Vagina (tissue), 2 donors: ENCODE results near the gene A1CF.

Source experiments
- POLR2A ChIP-seq, 2 donors: fragments of 450-650 bp; IDR thresholded peaks; one replicate each; pipeline ENCODE4 v1.6.1; 2017; ENCODE audit warnings: antibody characterized with exemption in 2 of 2, mild to moderate bottlenecking in 2 of 2, moderate library complexity in 2 of 2
- POLR2AphosphoS5 ChIP-seq, 2 donors: sonication (generic); formaldehyde crosslinking; IDR thresholded peaks; one replicate each; pipeline ENCODE4 v1.9.0; 2017; ENCODE audit warnings: antibody characterized with exemption in 2 of 2, mild to moderate bottlenecking in 2 of 2, low read depth in 1 of 2; ENCODE audit not compliant: insufficient read depth in 1 of 2
- TF ChIP-seq, protein P1 (sequence below), 3 experiments: fragments of 450-650 bp in 2 of 3; fragments of 200-600 bp in 1 of 3; sonication (generic) in 1 of 3; IDR thresholded peaks; one replicate each; pipeline ENCODE4 v1.5.1; 2017 to 2019; ENCODE audit warnings: antibody characterized with exemption in 3 of 3, mild to moderate bottlenecking in 2 of 3, moderate library complexity in 2 of 3

DNA sequence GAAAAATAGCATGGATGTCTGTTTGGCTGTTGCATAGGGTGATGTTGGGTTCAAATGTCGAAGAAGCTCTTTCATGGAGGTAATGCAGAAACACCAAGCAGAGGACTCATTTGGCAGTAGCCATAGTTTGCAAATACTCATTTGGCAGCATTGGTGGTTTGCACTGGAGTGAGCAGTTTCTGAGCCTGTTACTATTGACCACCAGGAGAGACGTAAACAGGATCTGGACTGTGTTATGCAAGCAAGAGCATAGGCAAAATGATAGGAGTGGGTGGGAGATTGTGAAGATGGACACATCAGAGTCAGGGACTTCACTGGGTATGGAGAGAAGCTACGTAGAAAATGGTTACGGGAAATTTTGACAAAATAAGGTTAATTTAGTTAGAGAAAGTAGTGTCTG lies 22.9 kb upstream of the A1CF start:
- TF ChIP-seq, protein P1, sequence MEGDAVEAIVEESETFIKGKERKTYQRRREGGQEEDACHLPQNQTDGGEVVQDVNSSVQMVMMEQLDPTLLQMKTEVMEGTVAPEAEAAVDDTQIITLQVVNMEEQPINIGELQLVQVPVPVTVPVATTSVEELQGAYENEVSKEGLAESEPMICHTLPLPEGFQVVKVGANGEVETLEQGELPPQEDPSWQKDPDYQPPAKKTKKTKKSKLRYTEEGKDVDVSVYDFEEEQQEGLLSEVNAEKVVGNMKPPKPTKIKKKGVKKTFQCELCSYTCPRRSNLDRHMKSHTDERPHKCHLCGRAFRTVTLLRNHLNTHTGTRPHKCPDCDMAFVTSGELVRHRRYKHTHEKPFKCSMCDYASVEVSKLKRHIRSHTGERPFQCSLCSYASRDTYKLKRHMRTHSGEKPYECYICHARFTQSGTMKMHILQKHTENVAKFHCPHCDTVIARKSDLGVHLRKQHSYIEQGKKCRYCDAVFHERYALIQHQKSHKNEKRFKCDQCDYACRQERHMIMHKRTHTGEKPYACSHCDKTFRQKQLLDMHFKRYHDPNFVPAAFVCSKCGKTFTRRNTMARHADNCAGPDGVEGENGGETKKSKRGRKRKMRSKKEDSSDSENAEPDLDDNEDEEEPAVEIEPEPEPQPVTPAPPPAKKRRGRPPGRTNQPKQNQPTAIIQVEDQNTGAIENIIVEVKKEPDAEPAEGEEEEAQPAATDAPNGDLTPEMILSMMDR (IDR thresholded peaks at IDR 0.05): no peak
- TF ChIP-seq POLR2AphosphoS5 (IDR thresholded peaks at IDR 0.05; ENCODE audit: insufficient read depth in 1 of 2, low read depth in 1 of 2) (no peak), POLR2A (IDR thresholded peaks at IDR 0.05) (no peak)
